Measurements from ENCODE around the gene LYST. TPM values are rescaled to one million over a fixed set of nuclear protein-coding genes. Genes with fewer than 3 reads are reported as not detected.

The LYST gene
- total RNA-seq, 1 experiment from 2014 or later: 7.0 TPM

DNA sequence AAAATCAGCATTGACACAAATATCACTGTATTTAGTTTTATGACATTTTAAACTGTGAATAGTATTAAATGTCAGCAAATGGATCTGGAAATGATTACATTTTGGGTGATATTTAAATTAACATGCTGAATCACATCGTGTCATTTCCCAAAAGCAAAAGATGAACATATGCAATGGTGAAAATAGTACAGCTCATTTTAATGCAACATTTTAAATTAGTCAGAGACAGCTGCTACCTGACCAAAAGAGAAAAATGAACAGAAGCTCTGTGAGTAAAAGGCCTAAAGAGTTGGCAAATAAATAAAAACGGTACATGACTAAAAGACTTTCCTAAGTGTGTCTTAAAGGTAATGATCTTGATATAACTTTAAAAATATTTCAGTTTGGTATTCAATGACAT lies 131.1 kb downstream of the LYST start:
- Histone ChIP-seq H3K27me3 (no peaks in the 10 kb centered on the region), H3K4me3 (no peak overlapping the region), H3K9me3 (no peaks in the 10 kb centered on the region), H3K36me3 (peaks cover 8% of the 10 kb centered on the region)
- DNase-seq: no peak

DNA sequence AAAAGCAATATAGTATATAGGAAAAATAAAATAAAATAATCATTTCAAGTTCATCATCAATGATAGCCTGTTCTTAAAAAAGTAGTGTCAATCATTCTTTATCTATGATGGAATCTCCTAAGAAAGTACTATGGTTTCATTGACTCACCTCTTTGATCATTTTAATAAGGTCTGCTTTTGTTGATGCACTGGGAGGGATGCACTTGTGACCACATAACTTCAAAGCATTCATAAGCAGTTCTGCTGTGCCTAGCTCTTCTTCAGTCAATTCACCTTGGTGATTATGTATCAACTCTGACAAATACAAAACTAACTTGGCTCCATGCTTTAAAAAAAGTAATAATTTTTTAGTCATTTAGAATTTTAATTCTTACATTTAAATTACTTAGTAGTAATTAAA lies 132.4 kb downstream of the LYST start:
- DNase-seq: no peak
- Histone ChIP-seq H3K36me3 (peaks cover 4% of the 10 kb centered on the region; the same call in 1 of the 2 replicates), H3K9me3 (no peaks in the 10 kb centered on the region)

DNA sequence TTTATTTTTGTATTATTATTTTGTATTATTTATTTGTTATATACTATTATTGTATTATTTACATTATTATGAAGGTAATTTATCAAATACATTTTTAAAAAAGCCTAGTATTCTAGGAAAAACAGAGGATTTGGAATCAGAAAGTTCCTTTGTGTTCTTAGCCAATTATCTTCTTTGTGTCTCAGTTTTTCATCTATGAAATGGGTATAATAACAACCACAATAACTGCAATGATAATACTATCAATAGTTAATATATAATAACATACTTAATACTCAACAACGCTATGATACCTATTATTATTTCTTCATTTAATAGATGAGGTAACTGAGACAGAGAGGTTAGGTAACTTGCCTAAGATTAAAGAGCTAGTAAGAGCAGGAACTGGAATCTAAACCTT lies 136.7 kb downstream of the LYST start:
- DNase-seq: no peak
- Histone ChIP-seq H3K4me3 (no peak overlapping the region), H3K9me3 (no peaks in the 10 kb centered on the region), H3K36me3 (no peaks in the 10 kb centered on the region), H3K27me3 (no peaks in the 10 kb centered on the region)

More for the DNA sequence above, 132.4 kb downstream of the LYST start:
- Histone ChIP-seq H3K27me3 (no peaks in the 10 kb centered on the region), H3K4me3 (no peak overlapping the region)

GRCh38 chr1:235726557-235726956 lies 140.1 kb downstream of the LYST start:
- no peaks in the 10 kb centered on the region for H3K9me3 ChIP-seq
- H3K27me3 ChIP-seq: no peaks in the 10 kb centered on the region
- H3K36me3 ChIP-seq: peaks cover 1% of the 10 kb centered on the region
- DNase-seq: no peak
- no peak overlapping the region for H3K4me3 ChIP-seq

- DNase-seq: no peak
- Histone ChIP-seq H3K4me3 (no peak overlapping the region), H3K27me3 (no peaks in the 10 kb centered on the region), H3K36me3 (peaks cover 5% of the 10 kb centered on the region), H3K9me3 (no peaks in the 10 kb centered on the region)
Measured at GRCh38 chr1:235725434-235725833, 141.3 kb downstream of the LYST start.

- H3K9me3 ChIP-seq: no peaks in the 10 kb centered on the region
- H3K36me3 ChIP-seq: peaks cover 5% of the 10 kb centered on the region
- no peak overlapping the region for H3K4me3 ChIP-seq
- H3K27me3 ChIP-seq: no peaks in the 10 kb centered on the region
- no peak for DNase-seq
Measured at GRCh38 chr1:235724730-235725129, 142.0 kb downstream of the LYST start.

- Histone ChIP-seq H3K4me3 (no peak overlapping the region), H3K27me3 (no peaks in the 10 kb centered on the region), H3K36me3 (peaks cover 8% of the 10 kb centered on the region), H3K9me3 (no peaks in the 10 kb centered on the region)
- no peak for DNase-seq
Measured at GRCh38 chr1:235722858-235723257, 143.8 kb downstream of the LYST start.

- H3K4me3 ChIP-seq: no peak overlapping the region
- H3K27me3 ChIP-seq: no peaks in the 10 kb centered on the region
- H3K36me3 ChIP-seq: peaks cover 8% of the 10 kb centered on the region
- no peaks in the 10 kb centered on the region for H3K9me3 ChIP-seq
- DNase-seq: no peak
Measured at GRCh38 chr1:235721982-235722381, 144.7 kb downstream of the LYST start.

- H3K36me3 ChIP-seq: peaks cover 8% of the 10 kb centered on the region
- no peaks in the 10 kb centered on the region for H3K27me3 ChIP-seq
- no peak for DNase-seq
- no peaks in the 10 kb centered on the region for H3K9me3 ChIP-seq
- no peak overlapping the region for H3K4me3 ChIP-seq
Measured at GRCh38 chr1:235720544-235720943, 146.2 kb downstream of the LYST start.

- no peak for DNase-seq
- Histone ChIP-seq H3K9me3 (no peaks in the 10 kb centered on the region), H3K36me3 (peaks cover 2% of the 10 kb centered on the region; the same call in 1 of the 2 replicates)
Measured at GRCh38 chr1:235714205-235714897, 152.4 kb downstream of the LYST start.

DNA sequence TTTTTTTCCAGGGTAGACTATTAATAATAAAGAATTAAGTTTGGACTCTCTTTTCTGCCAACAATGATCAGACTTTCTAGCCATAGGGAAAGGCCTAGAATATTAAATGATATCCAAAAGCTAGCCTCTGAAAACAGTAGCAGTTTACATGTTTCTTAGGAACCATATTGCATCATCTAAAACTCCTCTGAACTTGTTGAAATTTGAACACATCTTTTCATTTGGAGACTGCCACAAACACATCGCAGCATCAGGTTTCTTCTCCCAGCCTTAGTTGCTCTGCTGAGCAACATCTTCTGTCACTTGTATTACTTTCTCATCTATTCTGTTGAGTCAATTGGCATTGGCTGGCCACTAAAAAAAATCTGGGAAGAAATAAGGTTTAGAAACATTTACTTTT lies 153.9 kb downstream of the LYST start:
- H3K9me3 ChIP-seq: no peaks in the 10 kb centered on the region
- DNase-seq: no peak
- no peaks in the 10 kb centered on the region for H3K36me3 ChIP-seq
- H3K27me3 ChIP-seq: no peaks in the 10 kb centered on the region
- no peak overlapping the region for H3K4me3 ChIP-seq

More at GRCh38 chr1:235714205-235714897, 152.4 kb downstream of the LYST start:
- Histone ChIP-seq H3K4me3 (no peak overlapping the region), H3K27me3 (no peaks in the 10 kb centered on the region)

DNA sequence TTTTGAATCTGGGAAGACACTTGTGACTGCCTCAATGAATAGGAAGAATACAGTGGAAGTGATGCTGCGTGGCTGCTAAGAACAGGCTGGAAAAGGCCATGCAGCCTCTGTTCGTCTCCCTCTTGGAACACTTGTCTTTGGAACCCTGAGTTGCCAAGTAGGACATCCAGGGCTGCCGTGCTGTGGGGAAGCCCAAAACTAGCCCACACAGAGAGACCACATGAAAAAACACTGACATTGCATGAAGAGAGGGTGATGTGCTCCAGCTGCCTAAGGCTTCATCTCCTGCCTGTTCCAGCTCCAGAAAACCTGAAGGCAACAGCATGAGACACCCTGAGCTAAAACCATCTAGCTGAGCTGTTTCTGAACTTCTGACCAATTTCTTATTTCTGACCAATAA lies 156.0 kb downstream of the LYST start:
- Histone ChIP-seq H3K27me3 (no peaks in the 10 kb centered on the region), H3K4me3 (no peak overlapping the region), H3K36me3 (no peaks in the 10 kb centered on the region), H3K9me3 (no peaks in the 10 kb centered on the region)
- no peak for DNase-seq

DNA sequence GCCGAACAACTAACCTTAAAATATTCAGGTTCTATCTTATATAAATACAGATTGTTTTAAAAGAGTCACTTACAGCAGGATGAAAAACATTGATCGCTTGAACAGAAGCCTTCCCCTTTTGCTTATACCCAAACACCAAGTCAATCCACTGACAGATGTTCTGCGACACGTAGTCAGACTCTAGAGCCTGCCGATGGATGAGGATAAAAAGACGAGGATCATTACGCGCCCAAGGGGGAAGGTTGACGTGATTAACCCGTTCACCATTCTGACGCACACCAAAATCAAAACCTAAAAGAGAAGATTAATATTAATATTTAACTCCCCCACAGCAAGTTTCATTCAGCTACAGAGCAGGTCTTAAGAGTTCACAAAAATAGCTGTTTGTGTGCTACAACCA lies 157.7 kb downstream of the LYST start:
- peaks cover 8% of the 10 kb centered on the region; the same call in 1 of the 2 replicates for H3K36me3 ChIP-seq
- DNase-seq: no peak
- H3K9me3 ChIP-seq: no peaks in the 10 kb centered on the region
- no peaks in the 10 kb centered on the region for H3K27me3 ChIP-seq
- no peak overlapping the region for H3K4me3 ChIP-seq

- H3K4me3 ChIP-seq: no peak overlapping the region
- peak; percentile 80 for DNase-seq
- H3K36me3 ChIP-seq: peaks cover 10% of the 10 kb centered on the region; the same call in 1 of the 2 replicates
- no peaks in the 10 kb centered on the region for H3K9me3 ChIP-seq
- no peaks in the 10 kb centered on the region for H3K27me3 ChIP-seq
Measured at GRCh38 chr1:235708390-235708962, 158.2 kb downstream of the LYST start.

- no peaks in the 10 kb centered on the region for H3K27me3 ChIP-seq
- no peak overlapping the region for H3K4me3 ChIP-seq
- DNase-seq: no peak
- H3K36me3 ChIP-seq: peaks cover 24% of the 10 kb centered on the region
- H3K9me3 ChIP-seq: no peaks in the 10 kb centered on the region
Measured at GRCh38 chr1:235703506-235703905, 163.2 kb downstream of the LYST start.

DNA sequence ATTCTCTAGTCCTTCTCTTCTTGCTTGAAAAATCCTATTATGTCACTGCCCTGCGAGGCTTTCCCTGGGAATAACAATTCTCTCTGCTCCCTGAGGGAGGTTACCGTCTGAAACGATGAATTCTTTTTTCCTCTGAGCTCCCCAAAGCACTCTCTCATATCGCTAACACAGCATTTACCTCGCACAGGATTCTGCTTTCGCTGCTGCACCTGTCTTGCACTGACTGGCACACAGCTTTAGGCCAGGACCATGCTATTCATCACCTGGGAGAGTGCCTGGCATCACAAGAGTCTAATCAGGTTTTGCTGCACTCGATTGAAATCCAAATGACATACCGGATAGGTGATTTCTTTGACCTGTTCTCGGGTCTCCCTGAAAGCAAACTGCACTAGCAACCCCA lies 164.3 kb downstream of the LYST start:
- no peaks in the 10 kb centered on the region for H3K27me3 ChIP-seq
- no peaks in the 10 kb centered on the region for H3K9me3 ChIP-seq
- H3K36me3 ChIP-seq: peaks cover 26% of the 10 kb centered on the region
- DNase-seq: no peak
- no peak overlapping the region for H3K4me3 ChIP-seq

- no peak overlapping the region for H3K4me3 ChIP-seq
- no peaks in the 10 kb centered on the region for H3K9me3 ChIP-seq
- no peak for DNase-seq
- H3K36me3 ChIP-seq: peaks cover 11% of the 10 kb centered on the region
- H3K27me3 ChIP-seq: no peaks in the 10 kb centered on the region
Measured at GRCh38 chr1:235697508-235697907, 169.2 kb downstream of the LYST start.

DNA sequence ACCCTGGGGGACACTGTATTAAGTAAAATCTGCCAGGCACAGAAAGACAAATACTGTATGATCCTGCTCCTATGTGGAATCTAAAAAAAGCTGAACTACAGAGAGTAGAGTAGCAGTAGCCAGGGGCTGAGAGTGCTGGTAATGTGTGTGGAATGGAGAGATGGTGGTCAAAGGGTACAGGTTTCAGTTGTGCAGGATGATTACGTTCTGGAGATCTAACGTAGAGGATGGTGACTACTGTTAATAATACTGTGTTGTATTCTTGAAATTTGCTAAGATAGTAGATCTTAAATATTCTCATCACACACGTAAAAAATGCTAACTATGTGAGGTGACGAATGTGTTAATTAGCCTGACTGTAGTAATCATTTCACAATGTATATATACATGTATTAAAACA lies 177.3 kb downstream of the LYST start:
- H3K9me3 ChIP-seq: no peaks in the 10 kb centered on the region
- no peaks in the 10 kb centered on the region for H3K27me3 ChIP-seq
- DNase-seq: no peak
- no peak overlapping the region for H3K4me3 ChIP-seq
- H3K36me3 ChIP-seq: no peaks in the 10 kb centered on the region

Measured in MG63 (cell line).